GM18499 (cell line): ENCODE measurements around the gene LRMDA.

Experiments
- ATAC-seq: cut with Tn5 transposase; IDR thresholded peaks from one replicate; pipeline ENCODE4 v1.9.1; 2021; ENCODE audit warnings: moderate number of reproducible peaks; ENCODE audit not compliant: insufficient read depth, unreplicated experiment

The LRMDA gene

GRCh38 chr10:75922435-75922834 is 491.0 kb downstream of the LRMDA start:
- no peak for ATAC-seq

DNA sequence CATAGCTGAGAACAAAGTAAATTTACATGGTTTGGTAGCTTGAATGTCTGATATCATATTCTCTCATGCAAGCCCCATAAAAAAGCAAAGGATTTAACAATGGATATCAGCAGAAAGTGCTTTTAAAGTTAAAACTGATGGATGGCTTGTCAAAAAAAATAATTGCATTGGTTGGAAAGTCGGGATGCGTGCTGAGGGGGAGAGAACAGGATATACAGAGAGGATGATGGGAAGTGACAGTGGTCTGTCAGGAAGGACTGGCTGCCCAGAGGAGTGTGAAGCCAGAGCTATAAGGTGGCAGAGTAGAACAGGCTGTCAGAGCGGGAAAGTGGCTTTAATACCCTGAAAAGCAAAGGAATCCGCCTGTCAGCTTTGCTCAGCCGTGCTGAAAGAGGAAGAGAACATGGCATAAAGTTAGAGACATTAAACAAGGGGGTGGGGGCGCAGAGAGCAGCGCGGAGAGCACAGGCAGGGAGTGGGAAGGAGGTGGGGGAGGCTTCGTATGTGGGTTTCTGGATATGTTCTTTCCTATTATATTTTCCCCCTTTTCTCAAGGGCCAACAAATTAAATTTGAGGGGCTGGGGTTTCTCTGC is 493.0 kb downstream of the LRMDA start:
- no peak for ATAC-seq

GRCh38 chr10:75925999-75926398 is 494.6 kb downstream of the LRMDA start:
- no peak for ATAC-seq

- ATAC-seq, result no peak
Measured at GRCh38 chr10:75926763-75927162, 495.3 kb downstream of the LRMDA start.

- no peak for ATAC-seq
Measured at GRCh38 chr10:75928231-75928630, 496.8 kb downstream of the LRMDA start.

DNA sequence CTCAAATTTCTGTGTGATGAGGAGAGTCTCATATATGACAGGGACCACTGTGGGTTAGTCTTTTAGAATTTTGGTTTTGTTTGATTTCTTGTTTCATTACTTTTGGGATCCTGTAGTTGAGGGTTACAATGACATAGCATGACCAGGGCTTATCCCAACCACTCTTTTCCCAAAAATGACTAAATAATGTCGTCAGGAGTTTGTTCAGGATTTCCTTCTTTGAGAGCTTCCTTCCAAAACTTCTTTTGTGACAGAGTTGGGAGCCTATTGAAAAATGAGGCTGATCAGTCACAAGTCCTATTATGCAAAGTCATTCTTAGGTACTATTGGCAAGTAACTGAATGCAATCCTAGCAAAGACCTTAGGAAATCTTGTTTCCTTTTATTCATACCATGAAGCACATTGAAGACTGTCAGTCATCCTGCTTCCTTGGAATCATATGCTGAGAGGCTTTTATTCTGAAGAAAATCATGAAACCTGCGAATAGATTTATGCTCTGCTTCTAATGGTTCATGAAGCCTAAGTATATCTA is 498.3 kb downstream of the LRMDA start:
- no peak for ATAC-seq

DNA sequence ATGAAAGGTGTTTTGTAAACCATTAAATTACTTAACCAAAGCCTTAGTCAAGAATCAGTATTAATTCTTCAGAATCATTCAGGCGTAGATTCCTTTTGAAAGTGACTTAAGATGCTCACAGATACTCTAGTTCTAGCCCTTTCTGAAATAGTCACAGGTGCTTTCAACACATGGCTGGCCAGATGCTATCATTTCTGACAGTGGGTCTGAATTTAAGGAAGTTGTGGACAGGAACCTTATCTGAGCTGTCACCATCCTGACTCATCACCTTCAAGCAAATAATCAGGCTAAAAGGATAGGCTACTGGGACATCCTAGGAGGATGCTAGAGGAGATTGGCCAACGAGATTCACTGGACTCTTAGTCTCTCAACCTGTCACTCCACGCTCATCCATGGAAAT is 501.5 kb downstream of the LRMDA start:
- no peak for ATAC-seq

DNA sequence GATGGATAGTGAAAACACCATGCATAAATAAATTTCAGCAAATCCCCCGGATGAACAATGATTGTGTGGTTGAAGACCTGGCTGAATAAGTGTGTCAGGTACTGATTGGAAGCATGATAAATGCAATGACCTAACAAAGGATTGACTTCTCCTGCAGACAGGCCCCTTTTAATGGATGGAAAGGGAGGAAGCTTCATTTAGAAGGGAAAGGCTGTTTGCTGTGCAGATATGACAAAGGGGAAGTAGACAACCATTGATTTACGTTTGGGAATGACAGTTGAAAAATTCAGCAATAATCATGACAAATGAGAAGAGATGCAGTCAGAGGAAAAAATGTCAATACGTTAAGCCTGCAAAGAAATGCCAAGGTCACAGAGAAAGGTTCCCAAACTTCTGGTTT is 503.8 kb downstream of the LRMDA start:
- no peak for ATAC-seq

GRCh38 chr10:75935650-75936400 is 504.4 kb downstream of the LRMDA start:
- ATAC-seq, result no peak

- ATAC-seq, result no peak
Measured at GRCh38 chr10:75936841-75937240, 505.4 kb downstream of the LRMDA start.

DNA sequence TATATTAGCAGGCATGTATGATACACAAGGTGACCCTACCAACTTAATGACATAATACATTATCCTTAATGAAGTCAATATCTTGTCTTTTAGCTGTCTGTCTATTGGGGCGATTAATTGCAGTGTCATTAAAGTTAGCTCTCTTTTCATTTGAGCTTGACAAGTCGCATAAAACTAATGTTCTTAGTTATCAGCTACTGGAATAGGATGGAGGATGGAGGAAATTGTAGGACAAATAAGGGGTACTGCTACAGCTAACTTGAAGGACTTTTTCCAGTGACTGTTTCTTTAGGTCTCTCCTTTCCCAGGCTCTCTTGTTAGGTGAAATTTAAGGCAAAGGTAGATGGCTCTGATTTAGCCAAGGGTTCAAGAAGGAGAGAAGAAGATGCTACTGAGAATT is 506.4 kb downstream of the LRMDA start:
- no peak for ATAC-seq

- no peak for ATAC-seq
Measured at GRCh38 chr10:75938380-75939122, 507.1 kb downstream of the LRMDA start.

GRCh38 chr10:75939541-75939940 is 508.1 kb downstream of the LRMDA start:
- ATAC-seq, result no peak

- ATAC-seq, result no peak
Measured at GRCh38 chr10:75940742-75941141, 509.3 kb downstream of the LRMDA start.

GRCh38 chr10:75941223-75941801 is 509.9 kb downstream of the LRMDA start:
- ATAC-seq, result no peak

DNA sequence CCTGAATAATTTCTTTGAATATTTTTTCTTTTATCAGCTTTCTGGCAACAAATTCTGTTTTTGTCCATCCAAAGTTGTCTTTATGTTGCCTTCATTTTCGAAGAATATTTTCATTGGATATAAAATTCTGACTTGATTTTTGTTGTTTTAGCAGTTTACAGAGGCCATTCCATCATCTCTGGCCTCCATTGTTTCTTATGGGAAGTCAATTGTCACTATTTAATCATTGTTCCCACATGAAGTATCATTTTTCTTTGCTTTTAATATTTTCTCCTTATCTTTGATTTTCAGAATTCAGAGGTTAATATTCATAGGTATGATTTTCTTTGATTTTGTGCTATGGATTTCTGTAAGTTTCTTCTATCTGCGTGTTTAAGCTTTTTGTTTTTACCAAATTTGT is 512.6 kb downstream of the LRMDA start:
- ATAC-seq, result no peak

- ATAC-seq, result no peak
Measured at GRCh38 chr10:75948583-75948982, 517.2 kb downstream of the LRMDA start.

DNA sequence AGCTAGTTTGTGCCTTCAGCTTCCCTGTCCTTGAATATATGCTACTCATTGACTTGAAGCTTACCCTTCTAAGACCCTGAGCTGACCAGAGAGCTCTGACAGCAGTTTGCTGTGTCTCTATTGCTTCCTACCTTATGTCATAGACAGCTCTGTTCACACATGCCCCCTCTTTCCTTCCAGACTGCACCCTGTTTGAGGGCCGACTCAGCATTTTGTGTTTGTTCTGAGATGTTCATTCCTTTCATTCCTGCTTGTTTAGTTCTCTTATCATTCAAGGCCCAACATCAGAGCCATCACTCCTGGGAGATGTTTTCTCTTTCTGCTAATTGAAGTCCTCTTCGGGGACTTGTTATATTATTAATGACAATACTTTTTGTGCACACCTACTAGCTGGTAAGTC is 518.9 kb downstream of the LRMDA start:
- no peak for ATAC-seq

DNA sequence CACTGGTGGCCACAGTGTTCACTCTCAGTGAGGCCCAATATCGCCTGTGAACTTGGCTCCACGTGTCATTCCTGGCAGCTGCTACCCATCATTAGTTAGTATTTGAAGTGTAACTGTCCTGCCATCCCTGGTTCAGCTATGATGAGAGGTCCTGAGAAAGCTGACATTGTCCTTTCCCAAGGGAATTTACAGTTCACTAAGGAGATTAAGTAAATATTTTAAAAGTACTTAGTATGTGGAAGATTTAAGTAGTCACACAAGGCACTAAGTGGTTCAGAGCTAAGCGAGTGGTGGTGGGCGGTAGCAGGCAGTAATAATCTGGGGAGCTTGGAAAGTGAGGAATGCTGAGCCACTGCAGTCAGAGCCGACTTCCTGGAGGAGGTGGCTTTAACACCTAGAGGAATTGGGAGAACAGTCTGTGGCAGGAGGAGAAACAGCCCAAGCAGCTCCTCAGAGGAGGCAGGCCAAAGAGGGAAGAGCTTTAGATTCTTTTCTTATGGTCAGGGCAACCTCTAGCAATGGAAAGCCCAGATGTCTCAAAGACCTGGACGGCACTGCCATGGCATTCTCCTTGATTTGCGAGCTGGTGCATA is 519.7 kb downstream of the LRMDA start:
- no peak for ATAC-seq

GRCh38 chr10:75951627-75952026 is 520.2 kb downstream of the LRMDA start:
- ATAC-seq, result no peak

DNA sequence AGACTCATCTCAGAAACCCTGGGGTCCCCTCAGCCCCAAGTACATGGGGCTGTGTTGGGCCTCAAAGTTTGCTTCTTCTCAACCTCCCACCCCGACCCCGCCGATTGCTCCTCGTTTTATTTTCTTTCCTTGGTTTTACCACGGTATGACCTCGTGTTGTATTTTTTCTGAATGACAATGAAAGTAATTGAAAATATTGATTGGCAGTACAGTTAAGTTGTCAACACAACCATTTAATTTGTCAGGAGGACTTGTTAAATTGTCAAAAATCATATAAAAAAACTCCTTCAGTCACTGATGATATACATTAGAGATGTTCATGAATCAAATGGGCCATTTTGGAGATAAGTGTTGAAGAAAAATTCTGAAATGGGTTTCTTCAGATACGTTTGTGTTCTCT is 520.7 kb downstream of the LRMDA start:
- no peak for ATAC-seq
